Central memory CD8-positive, alpha-beta T cell (primary cell): ENCODE measurements around the gene TRPV2.

Source experiments
- ATAC-seq: fragments of 150-1000 bp; cut with Tn5 transposase; replicated peaks from 2 replicates; pipeline ENCODE4 v1.10.0; 2022; ENCODE audit warnings: mild to moderate bottlenecking, moderate FRiP score, moderate number of reproducible peaks; ENCODE audit not compliant: poor library complexity, severe bottlenecking; ENCODE audit errors: extremely low read depth
- DNase-seq, 2 donors: peaks; one replicate each; pipeline ENCODE4 v3.0.0; 2021; ENCODE audit warnings: low spot score in 2 of 2
- H3K27ac Mint-ChIP-seq: one replicate; pipeline ENCODE4 v1.8.0; 2022; ENCODE audit warnings: low read depth, mild to moderate bottlenecking, moderate library complexity, mixed read lengths
- H3K27me3 Mint-ChIP-seq: one replicate; pipeline ENCODE4 v1.8.0; 2022; ENCODE audit warnings: mixed read lengths
- H3K36me3 Mint-ChIP-seq: one replicate; pipeline ENCODE4 v1.8.0; 2022; ENCODE audit warnings: mild to moderate bottlenecking, moderate library complexity, mixed read lengths; ENCODE audit not compliant: insufficient read depth
- H3K4me1 Mint-ChIP-seq: one replicate; pipeline ENCODE4 v1.8.0; 2022; ENCODE audit warnings: mixed read lengths
- H3K4me3 Mint-ChIP-seq: one replicate; pipeline ENCODE4 v1.8.0; 2022; ENCODE audit warnings: mild to moderate bottlenecking, moderate library complexity, mixed read lengths
- H3K9me3 Mint-ChIP-seq: one replicate; pipeline ENCODE4 v1.8.0; 2022; ENCODE audit warnings: mixed read lengths

Gene TRPV2

DNA sequence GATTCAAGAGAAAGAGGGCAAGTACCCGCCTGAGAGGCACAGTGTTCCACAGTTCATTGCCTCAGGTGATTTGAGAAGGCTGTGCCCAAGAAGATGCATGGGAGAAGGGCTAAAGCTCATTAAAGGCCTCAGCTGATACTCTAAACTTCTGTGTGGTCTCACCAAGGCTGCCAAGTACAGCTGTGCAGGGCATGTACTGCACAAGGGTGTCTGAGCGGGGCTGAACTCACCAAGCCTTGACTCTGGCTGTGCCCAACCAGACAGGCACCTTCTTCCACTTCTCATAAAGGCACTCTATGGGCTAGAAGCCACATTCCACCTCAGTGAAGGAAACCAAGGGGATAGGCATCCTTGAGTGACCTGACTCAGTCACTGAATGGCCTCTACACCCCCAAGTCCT lies 63.9 kb downstream of the TRPV2 start:
- DNase-seq (no peak), ATAC-seq (no peak)
- Mint-ChIP-seq H3K4me1 (peaks cover 1% of the 10 kb centered on the region), H3K27ac (no peak overlapping the region), H3K27me3 (no peaks in the 10 kb centered on the region), H3K36me3 (peaks cover 1% of the 10 kb centered on the region), H3K9me3 (no peaks in the 10 kb centered on the region), H3K4me3 (no peak overlapping the region)

DNA sequence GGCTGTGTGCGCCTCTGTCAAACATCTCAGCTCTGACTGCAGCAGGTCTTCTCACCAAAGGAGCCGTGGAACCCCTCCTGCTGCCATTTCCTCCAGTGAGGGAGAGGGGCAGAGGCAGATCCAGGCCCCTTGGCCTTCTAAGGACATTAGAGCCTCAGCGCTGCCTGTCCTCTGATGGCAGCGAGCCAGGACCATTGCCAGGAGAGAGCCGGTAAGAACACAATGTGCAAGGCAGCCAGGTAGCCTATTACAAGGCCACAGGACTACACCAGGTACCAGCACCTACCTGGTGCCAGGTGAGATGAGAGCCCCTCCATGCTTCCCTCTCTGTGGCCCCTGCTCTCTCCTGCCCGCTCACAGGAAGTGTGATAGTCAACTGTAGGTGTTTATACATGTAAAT lies 65.6 kb downstream of the TRPV2 start:
- Mint-ChIP-seq H3K4me3 (no peak overlapping the region), H3K36me3 (peaks cover 3% of the 10 kb centered on the region), H3K4me1 (peaks cover 5% of the 10 kb centered on the region), H3K9me3 (no peaks in the 10 kb centered on the region), H3K27ac (no peak overlapping the region), H3K27me3 (no peaks in the 10 kb centered on the region)
- DNase-seq (no peak), ATAC-seq (no peak)

DNA sequence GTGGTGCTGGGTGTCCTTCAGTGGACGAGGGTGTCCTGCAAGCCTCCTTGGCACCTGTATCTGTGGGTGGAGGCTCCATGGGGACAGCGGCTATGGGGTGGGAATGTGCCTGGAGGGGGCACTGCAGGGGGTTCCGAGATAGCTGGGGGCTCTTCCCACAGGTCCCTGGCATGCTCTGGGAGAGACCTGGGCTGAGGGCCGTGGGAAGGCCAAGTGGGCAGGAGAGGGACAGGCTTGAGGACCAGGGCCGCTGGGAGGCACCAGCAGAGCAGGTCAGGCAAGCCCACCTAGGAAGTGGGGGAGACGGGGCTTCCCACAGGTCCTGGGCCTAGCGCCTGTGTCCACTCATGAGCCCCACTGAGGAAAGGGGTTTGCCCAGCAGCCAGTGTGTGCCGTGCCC lies 66.9 kb downstream of the TRPV2 start:
- ATAC-seq: no peak
- DNase-seq: no peak
- Mint-ChIP-seq H3K36me3 (peaks cover 3% of the 10 kb centered on the region), H3K27me3 (no peaks in the 10 kb centered on the region), H3K4me3 (no peak overlapping the region), H3K27ac (no peak overlapping the region), H3K9me3 (no peaks in the 10 kb centered on the region), H3K4me1 (peaks cover 5% of the 10 kb centered on the region)

DNA sequence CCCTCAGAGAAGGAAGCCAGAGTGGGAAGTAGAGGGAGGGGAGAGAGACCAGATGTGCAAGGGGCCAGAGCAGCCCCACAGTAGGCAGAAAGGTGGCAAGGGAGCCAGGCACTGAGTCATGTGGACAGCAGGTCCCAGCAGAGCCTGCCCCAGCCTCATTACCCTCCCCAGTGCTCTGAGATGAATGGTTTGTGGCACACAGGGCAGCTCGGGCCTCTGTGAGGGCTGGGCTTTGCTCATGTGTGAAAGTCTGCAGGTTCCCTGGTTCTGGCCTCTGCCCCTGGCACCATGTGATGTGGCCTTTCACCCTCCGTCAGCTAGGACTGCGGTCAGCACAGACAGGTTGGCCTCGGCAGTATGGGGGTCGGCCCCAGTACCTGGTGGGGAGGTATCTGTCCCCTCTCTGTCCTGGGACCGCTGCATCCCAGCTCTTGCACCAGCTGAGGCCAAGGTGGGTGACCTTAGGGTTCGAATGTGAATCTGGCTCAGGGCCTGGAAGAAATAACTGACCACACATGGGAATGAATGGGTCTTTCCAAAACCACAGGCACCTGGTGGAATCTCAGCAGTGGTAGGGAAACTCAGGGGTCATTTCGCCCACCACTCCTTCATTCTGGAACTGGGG lies 67.8 kb downstream of the TRPV2 start:
- peaks cover 5% of the 10 kb centered on the region for H3K4me1 Mint-ChIP-seq
- ATAC-seq (no peak), DNase-seq (no peak)
- H3K27ac Mint-ChIP-seq: no peak overlapping the region
- H3K9me3 Mint-ChIP-seq: no peaks in the 10 kb centered on the region
- H3K4me3 Mint-ChIP-seq: no peak overlapping the region
- H3K27me3 Mint-ChIP-seq: no peaks in the 10 kb centered on the region
- peaks cover 1% of the 10 kb centered on the region for H3K36me3 Mint-ChIP-seq

DNA sequence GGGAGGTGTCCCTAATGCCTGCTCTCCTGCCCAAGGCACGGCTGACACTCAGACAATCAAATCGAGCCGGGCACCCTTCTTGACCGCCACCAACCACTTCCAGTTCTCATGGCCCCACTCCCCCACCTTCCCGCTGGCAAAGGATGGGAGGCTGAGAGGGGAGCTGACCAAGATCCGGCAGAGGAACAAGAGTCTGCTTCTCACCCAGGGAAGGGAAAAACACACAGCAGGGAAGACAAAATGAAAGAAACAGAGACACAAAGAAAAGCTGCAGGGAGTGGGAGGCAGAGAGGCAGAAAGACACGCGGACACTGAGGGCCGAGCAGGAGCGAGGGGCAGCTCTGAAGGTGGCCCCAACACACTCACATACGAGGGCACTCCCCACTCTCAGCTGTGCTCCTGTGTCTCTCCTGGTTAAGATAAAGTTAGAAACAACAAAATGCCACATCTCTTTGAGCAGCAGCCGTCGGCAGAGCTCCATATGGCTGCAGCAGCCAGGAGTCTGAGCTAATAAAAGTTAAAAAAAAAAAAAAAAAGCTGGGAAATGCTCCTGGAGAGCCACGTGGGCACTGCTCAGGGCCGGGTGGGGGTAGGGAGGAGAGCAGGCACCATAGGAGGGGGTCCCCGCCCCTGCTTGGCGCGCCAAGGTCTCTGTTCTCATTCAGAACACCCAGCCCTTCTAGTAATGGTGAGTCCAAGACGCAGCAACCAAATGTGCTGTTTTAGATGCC lies 69.2 kb downstream of the TRPV2 start:
- peak overlapping the region; percentile 62 for H3K27ac Mint-ChIP-seq

More for the DNA sequence above, 69.2 kb downstream of the TRPV2 start:
- Mint-ChIP-seq H3K36me3 (peaks cover 1% of the 10 kb centered on the region), H3K4me1 (peaks cover 5% of the 10 kb centered on the region), H3K27me3 (no peaks in the 10 kb centered on the region), H3K4me3 (no peak overlapping the region), H3K9me3 (no peaks in the 10 kb centered on the region)
- ATAC-seq (no peak), DNase-seq (no peak)
